Keratinocyte (primary cell): ENCODE results near the gene FOSB. TPM values are rescaled to one million over a fixed set of nuclear protein-coding genes. Genes with fewer than 3 reads are reported as not detected.
A peak's percentile ranks its signal among the peaks of the same experiment; 100 is the strongest.

ENCODE experiments used
- DNase-seq: peaks from one replicate; pipeline ENCODE4 v3.0.0-alpha.2; 2011; ENCODE audit warnings: low read depth, missing footprints, low spot score
- FAIRE-seq: peaks from 2 replicates; lab custom pipeline; 2011; peaks lifted over from hg19 to GRCh38; lab: Jason Lieb, UNC
- H2AFZ ChIP-seq: 2 replicates; pipeline ENCODE4 v1.6.0; 2012; ENCODE audit warnings: low read length, control low read depth, inconsistent platforms; ENCODE audit not compliant: control insufficient read depth
- H3K27ac ChIP-seq: 2 replicates; pipeline ENCODE4 v1.5.1; 2011; ENCODE audit warnings: low read length; ENCODE audit not compliant: control insufficient read depth, insufficient read depth
- H3K27me3 ChIP-seq: 3 replicates; pipeline ENCODE4 v1.6.0; 2011; ENCODE audit warnings: low read length; ENCODE audit not compliant: control insufficient read depth, insufficient read depth; ENCODE audit errors: extremely low read depth
- H3K36me3 ChIP-seq, 2 experiments: 2 replicates in 1 of 2; 3 replicates in 1 of 2; pipeline ENCODE4 v1.5.1; 2011; ENCODE audit warnings: low read length in 2 of 2, mild to moderate bottlenecking in 1 of 2; ENCODE audit not compliant: control insufficient read depth in 2 of 2, insufficient read depth in 2 of 2; ENCODE audit errors: extremely low read depth in 1 of 2
- H3K4me1 ChIP-seq: 3 replicates; pipeline ENCODE4 v1.5.1; 2011; ENCODE audit warnings: low read length; ENCODE audit not compliant: control insufficient read depth, insufficient read depth; ENCODE audit errors: extremely low read depth
- H3K4me2 ChIP-seq: 3 replicates; pipeline ENCODE4 v1.6.0; 2011; ENCODE audit warnings: low read depth, low read length; ENCODE audit not compliant: control insufficient read depth, insufficient read depth; ENCODE audit errors: extremely low read depth
- H3K4me3 ChIP-seq, 3 experiments: fragments of 200-600 bp in 1 of 3; sonication (generic) in 1 of 3; 2 replicates in 2 of 3; 3 replicates in 1 of 3; pipeline ENCODE4 v1.5.1; 2011 to 2016; ENCODE audit warnings: low read length in 3 of 3, mild to moderate bottlenecking in 3 of 3, control low read depth in 2 of 3, inconsistent platforms in 1 of 3, low read depth in 1 of 3, mixed read lengths in 1 of 3, mixed run types in 1 of 3, moderate library complexity in 1 of 3; ENCODE audit not compliant: control insufficient read depth in 2 of 3, insufficient read depth in 2 of 3; ENCODE audit errors: extremely low read depth in 1 of 3
- H3K79me2 ChIP-seq: 2 replicates; pipeline ENCODE4 v1.6.0; 2012; ENCODE audit warnings: low read length; ENCODE audit not compliant: control insufficient read depth, insufficient read depth
- H3K9ac ChIP-seq: 3 replicates; pipeline ENCODE4 v1.6.0; 2011; ENCODE audit warnings: low read length; ENCODE audit not compliant: control insufficient read depth, insufficient read depth; ENCODE audit errors: extremely low read depth
- H3K9me1 ChIP-seq: 3 replicates; pipeline ENCODE4 v1.6.0; 2011; ENCODE audit warnings: low read length; ENCODE audit not compliant: control insufficient read depth, insufficient read depth; ENCODE audit errors: extremely low read depth
- H3K9me3 ChIP-seq: 2 replicates; pipeline ENCODE4 v1.5.1; 2012; ENCODE audit warnings: low read depth, low read length; ENCODE audit not compliant: control insufficient read depth
- H4K20me1 ChIP-seq: 3 replicates; pipeline ENCODE4 v1.6.0; 2011; ENCODE audit warnings: low read length; ENCODE audit not compliant: control insufficient read depth, insufficient read depth; ENCODE audit errors: extremely low read depth
- CTCF ChIP-seq, 3 experiments: IDR thresholded peaks in 1 of 3; conservative IDR thresholded peaks in 1 of 3; optimal IDR thresholded peaks in 1 of 3; 2 replicates in 2 of 3; 3 replicates in 1 of 3; pipeline versions ENCODE3 to v1.5.1; 2011; ENCODE audit warnings: low read length in 3 of 3, mild to moderate bottlenecking in 3 of 3, moderate library complexity in 2 of 3, control low read depth in 1 of 3, inconsistent platforms in 1 of 3; ENCODE audit not compliant: insufficient read depth in 2 of 3; ENCODE audit errors: extremely low read depth in 1 of 3
- EZH2 ChIP-seq: IDR thresholded peaks from one replicate; pipeline ENCODE4 v1.6.1; 2012; ENCODE audit warnings: inconsistent platforms, mild to moderate bottlenecking, low read length, moderate library complexity
- dilution Hi-C: fragments of 300-500 bp; cut with MboI; formaldehyde crosslinking; loops from one replicate; pipeline ENCODE4 v1.7.0; 2020; ENCODE audit warnings: low sequenced_read_pairs; ENCODE audit not compliant: extremely low pct_ligation_motif_present
- polyA plus RNA-seq, 5 experiments: library from polyadenylated mRNA; depleted of rRNA in 3 of 5; stranded (reverse) in 3 of 5; stranded (forward) in 1 of 5; unstranded in 1 of 5; fragments of >200 nt; gene quantifications; 1 replicate in 1 of 5; 2 replicates in 3 of 5; 3 replicates in 1 of 5; pipeline versions ENCODE4 v1.2.1 to v1.2.3, GENCODE V29; 2011 to 2012; ENCODE audit warnings: missing spikeins in 2 of 5, low read depth in 1 of 5, low replicate concordance in 1 of 5

The FOSB gene
- polyA plus RNA-seq, 1 donor (not counting 4 experiments of a cell fraction or from before 2014, with no cell fraction given): 4.6 TPM

- Histone ChIP-seq H3K4me3 (peak overlapping the region; percentile 58 to 99 (median 86)), H3K9me3 (no peaks in the 10 kb centered on the region), H2AFZ (no peak overlapping the region), H3K27ac (peak overlapping the region; percentile 95), H3K4me1 (peaks cover 35% of the 10 kb centered on the region), H4K20me1 (peaks cover 24% of the 10 kb centered on the region), H3K27me3 (no peaks in the 10 kb centered on the region), H3K9ac (peak overlapping the region; percentile 94), H3K9me1 (peaks cover 3% of the 10 kb centered on the region), H3K79me2 (peaks cover 61% of the 10 kb centered on the region), H3K36me3 (peaks cover 3 to 18% of the 10 kb centered on the region in 2 experiments), H3K4me2 (peak overlapping the region; percentile 90)
- FAIRE-seq: no peak
- TF ChIP-seq EZH2 (no peak), CTCF (optimal IDR thresholded peaks at IDR 0.05 in 1 of 3, IDR thresholded peaks at IDR 0.05 in 1 of 3, conservative IDR thresholded peaks at IDR 0.05 in 1 of 3; ENCODE audit: extremely low read depth in 1 of 3, insufficient read depth in 2 of 3, low read length in 3 of 3) (no peak)
- DNase-seq: no peak
- dilution Hi-C loops: no loop called here
Observed at GRCh38 chr19:45508417-45508860, 40.6 kb downstream of the FOSB start.

GRCh38 chr19:45508861-45509691, 41.3 kb downstream of the FOSB start:
- no peak for FAIRE-seq
- H3K4me3 ChIP-seq: peak overlapping the region; percentile 58 to 99 (median 86)
- dilution Hi-C loops: no loop called here
- H3K9me3 ChIP-seq: no peaks in the 10 kb centered on the region
- peaks cover 67% of the 10 kb centered on the region for H3K79me2 ChIP-seq
- peaks cover 24% of the 10 kb centered on the region for H4K20me1 ChIP-seq
- no peak for DNase-seq
- peak overlapping the region; percentile 94 for H3K9ac ChIP-seq
- no peaks in the 10 kb centered on the region for H3K27me3 ChIP-seq
- H3K36me3 ChIP-seq: peaks cover 4 to 18% of the 10 kb centered on the region in 2 experiments
- no peak for TF ChIP-seq EZH2
- TF ChIP-seq CTCF (optimal IDR thresholded peaks at IDR 0.05 in 1 of 3, IDR thresholded peaks at IDR 0.05 in 1 of 3, conservative IDR thresholded peaks at IDR 0.05 in 1 of 3; ENCODE audit: extremely low read depth in 1 of 3, insufficient read depth in 2 of 3, low read length in 3 of 3): no peak
- H3K27ac ChIP-seq: peak overlapping the region; percentile 95
- H3K4me1 ChIP-seq: peaks cover 41% of the 10 kb centered on the region
- H3K9me1 ChIP-seq: peaks cover 6% of the 10 kb centered on the region
- H3K4me2 ChIP-seq: peak overlapping the region; percentile 90
- H2AFZ ChIP-seq: no peak overlapping the region
